Mesothelial cell of epicardium (in vitro differentiated cells): ENCODE results near the gene DNM2. TPM values are rescaled to one million over a fixed set of nuclear protein-coding genes. Genes with fewer than 3 reads are reported as not detected.

ENCODE experiments used
- DNase-seq, 2 experiments: peaks; one replicate each; pipeline ENCODE4 v3.0.0; 2021; ENCODE audit warnings: low spot score in 2 of 2; ENCODE audit not compliant: unreplicated experiment in 2 of 2
- H3K27ac Mint-ChIP-seq: 2 replicates; pipeline ENCODE4 v1.8.0; 2021; ENCODE audit warnings: mixed read lengths
- H3K27me3 Mint-ChIP-seq: 2 replicates; pipeline ENCODE4 v1.8.0; 2021; ENCODE audit warnings: low read depth, mixed read lengths
- H3K36me3 Mint-ChIP-seq: 2 replicates; pipeline ENCODE4 v1.8.0; 2021; ENCODE audit warnings: mixed read lengths
- H3K4me1 Mint-ChIP-seq: 2 replicates; pipeline ENCODE4 v1.8.0; 2021; ENCODE audit warnings: mixed read lengths
- H3K4me3 Mint-ChIP-seq: 2 replicates; pipeline ENCODE4 v1.8.0; 2021; ENCODE audit warnings: mild to moderate bottlenecking, moderate library complexity, mixed read lengths
- H3K9me3 Mint-ChIP-seq: 2 replicates; pipeline ENCODE4 v1.8.0; 2021; ENCODE audit warnings: mixed read lengths
- total RNA-seq: library from RNA; stranded (reverse); gene quantifications from 3 replicates; pipeline ENCODE4 v1.2.1, GENCODE V29; 2021
- TF ChIP-seq, protein P1 (sequence below): fragments of 200-600 bp; sonication (generic); IDR thresholded peaks from one replicate; pipeline ENCODE4 v1.5.0; 2021; ENCODE audit warnings: antibody characterized with exemption; ENCODE audit not compliant: unreplicated experiment

The DNM2 gene
- total RNA-seq, 1 donor from 2014 or later: 128 TPM

DNA sequence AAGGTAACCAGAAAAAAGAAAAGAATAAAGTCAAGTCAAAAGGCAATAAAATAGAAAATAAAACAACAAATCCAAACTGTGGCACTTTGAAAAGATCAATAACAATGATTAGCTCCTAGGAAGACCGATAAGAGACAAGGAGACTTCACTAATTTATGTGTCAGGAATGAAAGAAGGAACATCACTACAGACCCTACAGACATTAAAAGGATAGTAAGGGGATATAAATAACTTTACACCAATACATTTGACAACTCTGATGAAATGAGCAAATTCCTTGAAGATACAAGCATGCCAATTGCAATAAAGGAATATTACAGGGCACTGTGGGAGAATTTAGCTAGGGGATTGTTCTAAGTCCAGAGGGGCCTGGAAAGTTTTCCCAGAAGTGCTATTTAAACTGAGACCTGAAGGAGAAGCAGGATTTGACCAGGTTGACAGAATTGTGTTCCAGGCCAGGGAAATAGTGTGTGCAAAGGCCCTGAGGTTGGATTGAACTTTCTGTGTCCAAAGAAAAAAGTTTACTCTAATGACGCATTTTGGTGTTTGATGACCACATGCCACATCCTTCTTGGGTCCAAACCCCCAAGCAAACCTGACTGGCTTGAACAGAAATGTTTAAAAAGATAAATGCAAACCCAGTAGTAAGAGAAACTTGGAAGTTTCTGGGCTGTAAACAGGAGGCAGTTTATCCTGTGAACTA is 128.8 kb downstream of the DNM2 start:
- H3K27ac Mint-ChIP-seq: no peak overlapping the region
- TF ChIP-seq, protein P1, sequence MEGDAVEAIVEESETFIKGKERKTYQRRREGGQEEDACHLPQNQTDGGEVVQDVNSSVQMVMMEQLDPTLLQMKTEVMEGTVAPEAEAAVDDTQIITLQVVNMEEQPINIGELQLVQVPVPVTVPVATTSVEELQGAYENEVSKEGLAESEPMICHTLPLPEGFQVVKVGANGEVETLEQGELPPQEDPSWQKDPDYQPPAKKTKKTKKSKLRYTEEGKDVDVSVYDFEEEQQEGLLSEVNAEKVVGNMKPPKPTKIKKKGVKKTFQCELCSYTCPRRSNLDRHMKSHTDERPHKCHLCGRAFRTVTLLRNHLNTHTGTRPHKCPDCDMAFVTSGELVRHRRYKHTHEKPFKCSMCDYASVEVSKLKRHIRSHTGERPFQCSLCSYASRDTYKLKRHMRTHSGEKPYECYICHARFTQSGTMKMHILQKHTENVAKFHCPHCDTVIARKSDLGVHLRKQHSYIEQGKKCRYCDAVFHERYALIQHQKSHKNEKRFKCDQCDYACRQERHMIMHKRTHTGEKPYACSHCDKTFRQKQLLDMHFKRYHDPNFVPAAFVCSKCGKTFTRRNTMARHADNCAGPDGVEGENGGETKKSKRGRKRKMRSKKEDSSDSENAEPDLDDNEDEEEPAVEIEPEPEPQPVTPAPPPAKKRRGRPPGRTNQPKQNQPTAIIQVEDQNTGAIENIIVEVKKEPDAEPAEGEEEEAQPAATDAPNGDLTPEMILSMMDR: no peak
- no peaks in the 10 kb centered on the region for H3K36me3 Mint-ChIP-seq
- peaks cover 4% of the 10 kb centered on the region for H3K27me3 Mint-ChIP-seq
- H3K9me3 Mint-ChIP-seq: peaks cover 6% of the 10 kb centered on the region
- peaks cover 3% of the 10 kb centered on the region for H3K4me1 Mint-ChIP-seq
- no peak overlapping the region for H3K4me3 Mint-ChIP-seq
- no peak for DNase-seq

DNA sequence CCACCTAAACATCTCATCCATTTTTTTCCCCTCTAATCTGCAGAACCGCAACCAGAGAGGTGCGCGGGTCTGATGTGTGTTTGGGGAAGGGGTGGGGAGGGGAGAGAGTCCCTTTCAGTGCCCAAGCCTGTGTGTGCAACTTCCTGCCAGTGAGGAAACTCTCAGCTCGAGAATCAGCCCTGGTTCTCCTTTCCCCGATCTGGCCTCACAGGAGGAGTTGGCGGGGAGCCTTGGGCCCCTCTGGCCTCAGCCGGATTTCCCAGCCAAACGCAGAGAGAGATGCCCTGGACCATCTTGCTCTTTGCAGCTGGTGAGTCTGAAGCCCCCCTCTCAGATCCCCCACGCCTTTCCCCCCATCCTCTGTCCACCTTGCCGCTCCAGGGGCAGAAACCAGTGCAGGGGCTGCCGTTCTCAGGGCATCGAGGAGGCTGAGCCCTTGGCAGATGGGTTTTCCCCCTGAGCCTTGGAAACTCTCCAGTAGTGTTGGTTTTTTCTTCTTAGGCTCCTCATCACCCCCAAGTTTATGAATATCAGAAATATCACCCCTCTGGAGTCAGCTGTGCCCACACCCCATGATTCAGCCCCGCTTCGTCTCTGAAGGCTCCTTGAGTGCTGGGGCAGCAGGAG is 130.5 kb downstream of the DNM2 start, which contains the start of gene C19orf38:
TSS of gene C19orf38 (plus strand) at position 186 of the 627 bp plus-strand sequence. CDS start at position 280, 94 bp downstream.
- peak within 1 kb of the TSS; percentile 16 for H3K27ac Mint-ChIP-seq
- TF ChIP-seq, protein P1: no peak
- H3K27me3 Mint-ChIP-seq: peaks cover 4% of the 10 kb centered on the region
- no peak for DNase-seq
- no peaks in the 10 kb centered on the region for H3K36me3 Mint-ChIP-seq
- H3K4me3 Mint-ChIP-seq: peak within 1 kb of the TSS; percentile 28
- peaks cover 3% of the 10 kb centered on the region for H3K4me1 Mint-ChIP-seq
- H3K9me3 Mint-ChIP-seq: peaks cover 6% of the 10 kb centered on the region

DNA sequence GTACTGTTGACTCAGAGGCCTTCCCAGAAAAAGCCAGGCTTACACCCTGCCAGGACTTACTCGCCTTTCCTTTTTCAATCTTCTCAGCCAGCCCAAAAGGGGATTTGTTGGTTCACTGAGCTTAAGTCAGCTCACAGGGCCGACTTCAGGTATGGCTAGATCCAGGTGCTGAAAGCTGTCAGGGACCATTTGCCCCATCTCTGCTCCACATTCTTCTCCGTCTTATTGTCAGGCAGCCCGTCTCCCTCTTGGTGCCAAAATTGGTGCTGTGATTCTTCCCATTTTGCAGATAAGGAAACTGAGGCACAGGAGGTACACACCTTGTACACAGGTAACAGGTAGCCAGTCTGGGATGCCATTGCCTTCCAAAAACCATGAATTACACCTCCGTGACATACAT is 132.8 kb downstream of the DNM2 start:
- Mint-ChIP-seq H3K27me3 (peaks cover 4% of the 10 kb centered on the region), H3K4me3 (no peak overlapping the region), H3K9me3 (peaks cover 6% of the 10 kb centered on the region), H3K36me3 (no peaks in the 10 kb centered on the region), H3K27ac (no peak overlapping the region), H3K4me1 (peaks cover 3% of the 10 kb centered on the region)
- no peak for DNase-seq
- TF ChIP-seq, protein P1: no peak

GRCh38 chr19:10852098-10852800 is 134.4 kb downstream of the DNM2 start:
- no peak for DNase-seq
- H3K27me3 Mint-ChIP-seq: peaks cover 1% of the 10 kb centered on the region
- TF ChIP-seq, protein P1: no peak
- H3K4me1 Mint-ChIP-seq: peaks cover 3% of the 10 kb centered on the region
- H3K4me3 Mint-ChIP-seq: no peak overlapping the region
- H3K27ac Mint-ChIP-seq: no peak overlapping the region
- no peaks in the 10 kb centered on the region for H3K36me3 Mint-ChIP-seq
- no peaks in the 10 kb centered on the region for H3K9me3 Mint-ChIP-seq

- H3K4me3 Mint-ChIP-seq: no peak overlapping the region
- H3K4me1 Mint-ChIP-seq: peaks cover 3% of the 10 kb centered on the region
- H3K36me3 Mint-ChIP-seq: no peaks in the 10 kb centered on the region
- TF ChIP-seq, protein P1: no peak
- H3K9me3 Mint-ChIP-seq: no peaks in the 10 kb centered on the region
- no peak overlapping the region for H3K27ac Mint-ChIP-seq
- DNase-seq: no peak
- peaks cover 1% of the 10 kb centered on the region for H3K27me3 Mint-ChIP-seq
These were observed 135.1 kb downstream of the DNM2 start for GRCh38 chr19:10852941-10853340.
